HG03439 (cell line): Measurements from ENCODE around the gene QRICH1.

ENCODE experiments used
- ATAC-seq: cut with Tn5 transposase; IDR thresholded peaks from one replicate; pipeline ENCODE4 v1.9.1; 2021; ENCODE audit warnings: mild to moderate bottlenecking, moderate library complexity; ENCODE audit not compliant: unreplicated experiment

The QRICH1 gene

DNA sequence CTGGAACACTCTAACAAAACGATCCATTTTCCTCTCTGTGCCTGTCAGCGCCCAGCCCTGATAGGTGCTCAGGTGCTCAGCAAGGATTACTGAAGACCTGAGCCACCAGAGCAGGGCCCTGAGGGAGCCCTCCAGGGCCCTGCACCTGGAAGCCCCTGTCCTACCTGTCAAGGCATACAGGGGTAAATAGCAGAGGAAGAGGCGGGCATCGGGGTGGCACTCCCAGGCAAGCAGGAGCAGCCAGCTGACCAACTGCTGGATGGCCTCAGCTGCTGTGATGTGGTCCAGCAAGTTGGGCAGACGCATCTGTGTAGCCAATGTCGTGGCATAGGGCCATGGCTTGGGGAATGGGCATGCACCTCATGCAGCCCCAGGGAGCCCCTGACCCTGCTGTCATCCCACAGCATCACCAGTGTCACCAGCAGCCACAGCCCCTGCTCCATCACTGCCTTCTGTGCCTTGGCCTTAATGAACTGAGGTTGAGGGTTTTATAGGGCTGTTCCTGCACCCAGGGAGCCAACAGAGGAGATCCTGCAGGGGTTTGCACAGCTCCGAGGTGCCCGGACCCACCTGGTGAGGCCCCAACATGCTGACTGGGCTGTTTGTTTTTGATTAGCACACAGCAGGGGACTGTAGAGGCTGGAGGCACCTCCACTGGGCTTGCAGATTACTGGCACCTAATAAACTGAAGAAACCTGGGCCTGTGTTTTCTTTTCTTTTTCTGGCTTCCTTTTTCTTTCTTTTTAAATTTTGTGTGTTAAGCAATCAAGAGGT is 94.6 kb downstream of the QRICH1 start:
- ATAC-seq: no peak

DNA sequence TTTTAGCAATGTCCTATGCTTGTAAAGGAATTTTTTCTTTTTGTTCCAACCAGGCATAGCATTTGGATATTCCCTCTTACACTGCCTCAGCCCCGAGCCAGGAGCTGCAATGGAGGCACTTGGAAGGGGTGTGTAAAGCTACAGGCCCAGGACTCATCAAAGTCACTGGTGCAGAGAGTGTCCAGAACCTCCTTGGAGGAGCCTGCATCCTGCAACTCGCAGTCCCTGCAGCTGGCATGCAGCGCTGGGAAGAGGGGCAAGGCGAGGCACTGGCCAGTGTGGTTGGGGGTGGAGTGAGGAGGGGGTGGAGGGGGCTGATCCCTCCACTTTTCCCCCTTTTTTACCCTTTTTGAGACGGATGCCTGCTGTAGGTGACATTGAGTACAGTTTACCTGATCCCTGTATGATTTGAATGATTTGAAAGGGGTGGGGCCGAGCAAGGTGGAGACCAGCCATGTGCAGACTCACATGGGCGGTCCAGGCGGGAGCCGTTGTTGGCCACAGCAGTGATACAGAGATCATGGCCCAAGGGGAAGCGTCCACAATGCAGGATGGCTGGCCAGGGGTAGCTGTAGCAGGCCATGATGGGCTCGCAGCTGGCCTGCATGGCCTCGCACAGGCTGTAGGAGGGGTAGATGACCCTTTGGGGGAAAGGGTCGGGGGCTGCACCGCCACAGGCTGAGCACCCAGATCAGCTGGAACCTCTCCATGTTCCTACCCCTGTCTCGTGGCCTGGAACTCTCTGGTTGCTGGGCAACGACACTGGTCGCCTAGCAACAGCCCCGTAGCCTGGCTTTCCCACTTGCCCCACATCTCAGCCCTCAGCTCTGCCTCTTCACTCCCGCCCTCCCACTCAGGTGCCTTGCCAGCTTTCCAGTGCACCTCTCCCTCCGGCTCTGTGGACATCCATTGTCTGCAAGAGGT is 95.9 kb downstream of the QRICH1 start:
- no peak for ATAC-seq

DNA sequence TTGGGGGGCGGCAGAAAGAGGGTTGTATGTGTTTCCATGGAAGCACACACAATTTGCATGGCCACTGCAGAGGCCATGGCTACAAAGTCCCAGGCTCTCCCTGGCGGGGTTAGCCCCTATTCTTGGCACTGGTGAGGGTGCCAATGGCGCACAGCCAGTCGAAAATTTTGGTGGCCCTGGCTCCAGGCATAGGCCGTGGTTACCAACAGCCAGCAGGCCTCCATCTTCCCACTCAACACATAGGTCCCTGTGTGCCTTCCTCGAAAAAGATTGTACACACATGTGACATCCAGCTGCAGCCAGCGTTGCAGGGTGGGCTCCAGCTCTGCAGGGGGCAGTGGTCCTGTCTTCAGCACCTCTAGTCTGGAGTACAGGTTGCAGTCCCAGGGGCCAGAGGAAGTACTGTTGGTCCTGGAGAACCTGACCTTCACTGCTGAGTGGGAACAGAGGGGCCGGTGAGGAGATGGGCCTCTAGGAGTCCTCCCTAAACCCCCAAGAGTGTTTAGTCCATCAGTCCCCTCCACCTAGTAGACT is 96.7 kb downstream of the QRICH1 start:
- no peak for ATAC-seq

- no peak for ATAC-seq
Observed at GRCh38 chr3:48996640-48997039, 97.2 kb downstream of the QRICH1 start.

- ATAC-seq: no peak
Observed at GRCh38 chr3:48993834-48994233, 100.0 kb downstream of the QRICH1 start.

DNA sequence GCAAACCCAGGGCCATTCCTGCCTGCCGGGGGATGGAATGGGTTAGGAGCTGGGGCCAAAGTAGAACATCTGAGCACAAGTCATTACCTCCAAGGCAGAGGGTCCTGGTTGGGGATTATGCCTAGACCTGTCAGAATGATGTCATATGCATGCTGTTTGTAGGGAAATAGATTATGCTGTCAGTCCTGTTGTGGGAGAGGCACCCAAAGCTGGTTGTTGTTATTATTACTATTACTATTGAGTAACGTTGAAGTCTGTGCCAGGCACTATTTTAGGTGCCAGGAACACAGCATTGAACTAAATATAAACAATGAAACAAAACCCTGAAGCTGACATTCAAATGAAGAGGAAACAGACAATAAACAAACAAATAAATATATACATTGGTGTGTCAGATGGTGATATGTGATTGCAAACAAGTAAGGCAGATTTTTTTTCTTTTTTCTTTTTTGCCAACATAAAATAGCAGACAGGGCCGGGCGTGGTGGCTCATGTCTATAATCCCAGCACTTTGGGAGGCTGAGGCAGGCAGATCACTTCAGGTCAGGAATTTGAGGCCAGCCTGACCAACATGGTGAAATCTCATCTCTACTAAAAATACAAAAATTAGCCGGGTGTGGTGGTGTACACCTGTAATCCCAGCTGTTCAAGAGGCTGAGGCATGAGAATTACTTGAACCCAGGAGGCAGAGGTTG is 101.9 kb downstream of the QRICH1 start:
- no peak for ATAC-seq

DNA sequence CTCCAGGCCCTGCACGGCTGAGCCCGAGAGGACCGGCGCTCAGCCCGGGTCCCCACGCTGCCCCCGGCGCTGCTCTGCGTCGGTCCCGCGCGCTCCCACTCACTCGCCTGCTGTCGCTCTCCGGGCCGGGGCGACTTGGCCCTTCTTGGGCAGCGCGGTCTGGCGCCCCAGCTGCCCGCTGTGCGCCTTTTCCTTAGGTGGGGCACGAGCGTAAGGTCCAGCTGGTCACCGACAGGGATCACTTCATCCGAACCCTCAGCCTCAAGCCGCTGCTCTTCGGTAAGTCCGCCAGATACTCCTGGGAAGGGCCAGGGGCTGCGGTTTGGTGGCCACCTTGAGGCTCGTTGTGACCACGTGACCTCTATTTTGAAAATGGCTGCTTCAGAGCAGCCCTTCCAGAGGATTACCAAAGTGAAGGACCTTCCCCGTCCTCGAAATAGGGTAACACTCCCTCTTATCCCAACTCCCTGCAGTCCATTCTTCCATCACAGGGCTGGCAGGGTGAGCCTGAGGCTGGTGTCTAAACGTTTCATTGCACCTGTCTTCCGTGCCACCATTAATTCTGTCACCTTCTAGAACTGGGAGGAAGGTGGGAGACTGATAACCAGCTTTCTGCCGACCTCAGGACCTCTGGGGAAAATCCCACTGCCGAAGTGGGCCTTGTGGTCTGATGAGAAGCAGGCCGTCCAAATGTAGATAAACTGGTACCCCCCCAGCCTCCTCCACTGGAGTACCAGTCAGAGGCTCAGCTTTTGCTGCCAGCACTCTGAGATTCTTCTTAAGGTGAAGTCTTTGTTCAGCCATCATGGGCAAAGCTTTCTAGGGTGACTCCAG is 103.0 kb downstream of the QRICH1 start:
- ATAC-seq: peak; percentile 25

- peak; percentile 47 for ATAC-seq
Observed at GRCh38 chr3:48989796-48990635, 103.9 kb downstream of the QRICH1 start, which contains the start of gene P4HTM. P4HTM (plus strand) TSS chr3:48990241; CDS start chr3:48990257, 16 bp downstream.

DNA sequence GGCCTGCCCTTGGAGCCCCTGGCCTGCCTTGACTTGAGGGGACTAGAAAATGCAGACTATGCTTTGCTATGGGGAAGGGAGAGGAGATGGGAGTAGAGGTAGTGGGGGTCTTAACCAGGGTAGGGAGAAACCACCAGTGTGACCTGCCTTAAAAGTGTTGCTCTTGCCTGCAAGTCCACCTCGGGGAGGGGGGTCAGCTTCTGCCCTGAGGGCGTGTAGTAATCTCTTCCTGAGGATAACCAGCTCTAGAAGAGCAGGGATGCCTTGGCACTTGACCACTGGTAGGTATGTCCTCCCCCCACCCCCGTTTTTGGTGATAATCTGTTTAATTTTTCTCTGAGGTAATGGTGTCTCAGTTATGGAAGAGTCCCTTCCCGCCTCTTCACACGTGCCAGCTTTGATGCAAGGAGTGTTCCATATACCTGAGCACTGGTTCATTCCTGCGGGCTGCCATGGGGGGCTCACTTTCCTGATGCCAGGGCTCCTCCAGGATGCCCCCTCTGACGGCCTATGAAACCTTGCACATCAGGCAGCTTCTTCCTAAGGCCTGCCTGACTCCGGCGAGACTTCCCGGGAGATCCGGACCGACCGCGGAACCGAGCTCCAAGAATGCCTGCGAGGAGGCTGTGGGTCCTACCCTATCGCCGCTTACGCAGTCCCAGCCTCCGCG is 104.6 kb downstream of the QRICH1 start:
- ATAC-seq: no peak

GRCh38 chr3:48985831-48986376 is 108.0 kb downstream of the QRICH1 start:
- ATAC-seq: no peak

- ATAC-seq: no peak
Observed at GRCh38 chr3:48984663-48985062, 109.2 kb downstream of the QRICH1 start.

- no peak for ATAC-seq
Observed at GRCh38 chr3:48983096-48983495, 110.8 kb downstream of the QRICH1 start.

GRCh38 chr3:48982686-48983085 is 111.2 kb downstream of the QRICH1 start:
- no peak for ATAC-seq

- ATAC-seq: no peak
Observed at GRCh38 chr3:48982016-48982415, 111.9 kb downstream of the QRICH1 start.

DNA sequence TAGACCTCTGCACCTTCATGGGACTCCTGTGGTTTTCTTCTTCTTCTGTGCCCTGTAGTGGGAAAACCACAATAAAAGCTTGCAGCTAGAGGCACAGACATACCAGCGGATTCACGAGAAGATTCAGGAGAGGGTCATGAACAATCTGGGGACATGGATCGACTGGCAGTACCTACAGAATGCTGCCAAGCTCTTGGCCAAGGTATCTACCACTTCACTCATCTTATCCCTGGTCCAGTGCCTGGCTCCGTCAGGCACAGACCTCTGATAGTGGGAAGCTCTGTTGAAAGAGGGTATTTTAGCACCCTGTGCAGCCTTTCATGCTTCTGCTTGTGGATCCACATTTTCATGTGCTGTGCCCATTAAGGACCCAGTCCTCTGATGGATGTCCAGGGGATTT is 113.6 kb downstream of the QRICH1 start:
- ATAC-seq: no peak
